IMR-90 (cell line): ENCODE results near the gene BMP2K. TPM values are rescaled to one million over a fixed set of nuclear protein-coding genes. Genes with fewer than 3 reads are reported as not detected.

Experiments used
- ATAC-seq: fragments of 200-7000 bp; cut with Tn5 transposase; 2 replicates; pipeline ENCODE4 v1.9.1; 2020; ENCODE audit warnings: low read depth, mild to moderate bottlenecking, moderate library complexity
- BruUV-seq: library from RNA; stranded (reverse); fragments of 400-500 nt; replicated peaks from 2 replicates; lab custom pipeline; 2021; lab: Mats Ljungman, UMichigan
- CTCF ChIA-PET: fragments of 300-600 bp; formaldehyde crosslinking; extraction: SDS; loops from one replicate; lab custom pipeline; 2021; ENCODE audit warnings: antibody characterized with exemption; lab: Yijun Ruan, JAX
- POLR2A ChIA-PET: fragments of 300-600 bp; sonication (Branson Sonifier 250); formaldehyde crosslinking; loops from one replicate; lab custom pipeline; 2022; ENCODE audit warnings: antibody characterized with exemption; ENCODE audit not compliant: unreplicated experiment; lab: Charles Lee
- DNase-seq: peaks from one replicate; pipeline ENCODE4 v3.0.0; 2013
- H2AFZ ChIP-seq: replicated peaks from 2 replicates; pipeline ENCODE3; 2013; ENCODE audit warnings: low read length, mild to moderate bottlenecking; ENCODE audit not compliant: poor library complexity
- H2AK5ac ChIP-seq: 2 replicates; pipeline ENCODE4 v1.6.1; 2013; ENCODE audit warnings: low read depth, low read length, inconsistent platforms
- H2AK9ac ChIP-seq: replicated peaks from 2 replicates; pipeline ENCODE3; 2013; ENCODE audit warnings: mild to moderate bottlenecking, low read depth, low read length, moderate library complexity; ENCODE audit not compliant: poor library complexity
- H2BK120ac ChIP-seq: 2 replicates; pipeline ENCODE4 v1.6.1; 2013; ENCODE audit warnings: low read depth, low read length, inconsistent platforms
- H2BK15ac ChIP-seq: 3 replicates; pipeline ENCODE4 v1.6.1; 2013; ENCODE audit warnings: low read depth, low read length, inconsistent platforms
- H2BK20ac ChIP-seq: 2 replicates; pipeline ENCODE4 v1.6.1; 2013; ENCODE audit warnings: low read depth, mild to moderate bottlenecking, inconsistent platforms, low read length, moderate library complexity
- H2BK5ac ChIP-seq: 2 replicates; pipeline ENCODE4 v1.6.1; 2013; ENCODE audit warnings: mild to moderate bottlenecking, low read depth, low read length, inconsistent platforms; ENCODE audit not compliant: poor library complexity, severe bottlenecking
- H3K14ac ChIP-seq: replicated peaks from 2 replicates; pipeline ENCODE4 v1.6.1; 2013; ENCODE audit warnings: low read depth, low read length, inconsistent platforms
- H3K18ac ChIP-seq: 2 replicates; pipeline ENCODE4 v1.6.1; 2013; ENCODE audit warnings: low read depth, low read length, control low read depth
- H3K23ac ChIP-seq: 2 replicates; pipeline ENCODE4 v1.6.1; 2013; ENCODE audit warnings: low read depth, low read length, inconsistent platforms
- H3K27ac ChIP-seq: 2 replicates; pipeline ENCODE4 v1.5.1; 2013; ENCODE audit warnings: mild to moderate bottlenecking, control low read depth, low read length; ENCODE audit not compliant: insufficient read depth
- H3K27me3 ChIP-seq: 2 replicates; pipeline ENCODE4 v1.6.1; 2013; ENCODE audit warnings: low read length; ENCODE audit not compliant: control insufficient read depth, insufficient read depth
- H3K36me3 ChIP-seq: 2 replicates; pipeline ENCODE4 v1.6.1; 2013; ENCODE audit warnings: low read length, mixed read lengths; ENCODE audit not compliant: control insufficient read depth, insufficient read depth
- H3K4ac ChIP-seq: 2 replicates; pipeline ENCODE4 v1.6.1; 2013; ENCODE audit warnings: low read depth, low read length, inconsistent platforms
- H3K4me1 ChIP-seq: 2 replicates; pipeline ENCODE4 v1.6.1; 2013; ENCODE audit warnings: low read length, mixed read lengths; ENCODE audit not compliant: control insufficient read depth, insufficient read depth
- H3K4me2 ChIP-seq: 2 replicates; pipeline ENCODE4 v1.6.1; 2013; ENCODE audit warnings: low read depth, mild to moderate bottlenecking, control low read depth, low read length, moderate library complexity
- H3K4me3 ChIP-seq: 2 replicates; pipeline ENCODE4 v1.5.1; 2013; ENCODE audit warnings: low read depth, mild to moderate bottlenecking, control low read depth, low read length, moderate library complexity; ENCODE audit not compliant: insufficient read depth
- H3K56ac ChIP-seq: 2 replicates; pipeline ENCODE4 v1.6.1; 2013; ENCODE audit warnings: low read length, inconsistent platforms; ENCODE audit not compliant: insufficient read depth; ENCODE audit errors: extremely low read depth
- H3K79me1 ChIP-seq, 2 experiments: 2 replicates each; pipeline ENCODE4 v1.6.1; 2013; ENCODE audit warnings: low read length in 2 of 2, inconsistent platforms in 1 of 2, low read depth in 1 of 2
- H3K9ac ChIP-seq: 2 replicates; pipeline ENCODE4 v1.6.1; 2013; ENCODE audit warnings: low read depth, low read length, control low read depth
- H3K9me1 ChIP-seq: 2 replicates; pipeline ENCODE4 v1.6.1; 2013; ENCODE audit warnings: low read length, inconsistent platforms; ENCODE audit not compliant: insufficient read depth
- H3K9me3 ChIP-seq: 2 replicates; pipeline ENCODE4 v1.6.1; 2013; ENCODE audit warnings: low read length; ENCODE audit not compliant: control insufficient read depth, insufficient read depth
- H4K20me1 ChIP-seq: 2 replicates; pipeline ENCODE4 v1.6.1; 2013; ENCODE audit warnings: low read length, inconsistent platforms; ENCODE audit not compliant: insufficient read depth
- H4K5ac ChIP-seq: 2 replicates; pipeline ENCODE4 v1.6.1; 2013; ENCODE audit warnings: mild to moderate bottlenecking, low read depth, low read length, control low read depth
- H4K8ac ChIP-seq, 2 experiments: 2 replicates each; pipeline ENCODE4 v1.6.1; 2013; ENCODE audit warnings: low read depth in 2 of 2, low read length in 2 of 2, control low read depth in 1 of 2, inconsistent platforms in 1 of 2
- H4K91ac ChIP-seq: 2 replicates; pipeline ENCODE4 v1.6.1; 2013; ENCODE audit warnings: low read depth, low read length, inconsistent platforms; ENCODE audit not compliant: insufficient read depth
- BHLHE40 ChIP-seq: fragments of 150-350 bp; IDR thresholded peaks from 2 replicates; pipeline ENCODE4 v1.6.1; 2016; ENCODE audit warnings: mild to moderate bottlenecking, low read depth, low read length
- CEBPB ChIP-seq: IDR thresholded peaks from 2 replicates; pipeline ENCODE4 v1.6.1; 2012; ENCODE audit warnings: low read depth, low read length, improper control_type of control experiment
- CHD1 ChIP-seq: IDR thresholded peaks from 2 replicates; pipeline ENCODE4 v1.6.1; 2012; ENCODE audit warnings: low read depth, low read length, improper control_type of control experiment
- CTCF ChIP-seq: conservative IDR thresholded peaks from 2 replicates; pipeline ENCODE4 v1.5.1; 2012; ENCODE audit warnings: mild to moderate bottlenecking, low read depth, low read length, improper control_type of control experiment
- ELK1 ChIP-seq: fragments of 150-350 bp; IDR thresholded peaks from 2 replicates; pipeline ENCODE4 v1.6.1; 2016; ENCODE audit warnings: low read depth, mild to moderate bottlenecking, low read length, moderate library complexity, borderline replicate concordance
- FOS ChIP-seq: fragments of 150-350 bp; IDR thresholded peaks from 2 replicates; pipeline ENCODE4 v1.6.1; 2016; ENCODE audit warnings: low read depth, low read length
- MAFK ChIP-seq: IDR thresholded peaks from 2 replicates; pipeline ENCODE4 v1.6.1; 2012; ENCODE audit warnings: low read depth, low read length, improper control_type of control experiment
- MAZ ChIP-seq: IDR thresholded peaks from 2 replicates; pipeline ENCODE4 v1.6.1; 2012; ENCODE audit warnings: low read depth, mild to moderate bottlenecking, low read length, improper control_type of control experiment, moderate library complexity, borderline replicate concordance
- MXI1 ChIP-seq: IDR thresholded peaks from 2 replicates; pipeline ENCODE4 v1.6.1; 2012; ENCODE audit warnings: low read depth, mild to moderate bottlenecking, low read length, moderate library complexity, borderline replicate concordance
- NFE2L2 ChIP-seq: fragments of 150-350 bp; IDR thresholded peaks from 2 replicates; pipeline ENCODE4 v1.6.1; 2016; ENCODE audit warnings: low read depth, mild to moderate bottlenecking, low read length
- POLR2A ChIP-seq: IDR thresholded peaks from 2 replicates; pipeline ENCODE4 v1.6.1; 2012; ENCODE audit warnings: mild to moderate bottlenecking, low read depth, low read length
- RAD21 ChIP-seq: IDR thresholded peaks from 2 replicates; pipeline ENCODE4 v1.6.1; 2012; ENCODE audit warnings: low read length, improper control_type of control experiment
- RCOR1 ChIP-seq: IDR thresholded peaks from 2 replicates; pipeline ENCODE4 v1.6.1; 2012; ENCODE audit warnings: mild to moderate bottlenecking, low read length, improper control_type of control experiment; ENCODE audit not compliant: insufficient replicate concordance
- RFX5 ChIP-seq: IDR thresholded peaks from 2 replicates; pipeline ENCODE4 v1.8.0; 2012; ENCODE audit warnings: low read depth, mild to moderate bottlenecking, low read length, moderate library complexity
- SMC3 ChIP-seq: fragments of 150-350 bp; IDR thresholded peaks from 2 replicates; pipeline ENCODE4 v1.6.1; 2016; ENCODE audit warnings: low read depth, mild to moderate bottlenecking, antibody characterized with exemption, low read length, moderate library complexity
- USF2 ChIP-seq: fragments of 150-350 bp; IDR thresholded peaks from 2 replicates; pipeline ENCODE4 v1.6.1; 2017; ENCODE audit warnings: mild to moderate bottlenecking, antibody characterized with exemption, low read length, low read depth
- WGBS, 2 experiments: methylation state at CpG; one replicate each; pipeline versions ENCODE4 v1.1.5 to v1.1.7; 2013; ENCODE audit warnings: missing lambda C conversion rate in 2 of 2; ENCODE audit not compliant: insufficient read length in 1 of 2; ENCODE audit errors: extremely low coverage in 2 of 2; 5-methylcytosine and 5-hydroxymethylcytosine counted together
- dilution Hi-C: fragments of 300-500 bp; cut with HindIII; formaldehyde crosslinking; loops from one replicate; pipeline ENCODE4 v1.14.3; 2018; ENCODE audit warnings: low sequenced_read_pairs; ENCODE audit not compliant: unreplicated experiment
- in situ Hi-C: fragments of 300-500 bp; cut with MboI; formaldehyde crosslinking; loops from 3 replicates; pipeline ENCODE4 v1.14.3; 2019; ENCODE audit warnings: low sequenced_read_pairs, inconsistent platforms, mixed read lengths
- intact Hi-C: fragments of 100-400 bp; cut with micrococcal nuclease; formaldehyde crosslinking; loops from 2 replicates; pipeline ENCODE4 v1.10.0; 2022
- polyA plus RNA-seq, 3 experiments: library from polyadenylated mRNA; depleted of rRNA; stranded (reverse); fragments of >200 nt; gene quantifications; 2 replicates each; pipeline ENCODE4 v1.2.3, GENCODE V29; 2012; ENCODE audit warnings: low replicate concordance in 1 of 3
- total RNA-seq: library from RNA; depleted of rRNA; stranded (reverse); fragments of >200 nt; gene quantifications from 2 replicates; pipeline ENCODE4 v1.2.3, GENCODE V29; 2012

BMP2K gene
- total and polyA plus RNA-seq, 2 of the 4 experiments (the other 2 are of a cell fraction): 15.8 to 46.1 TPM

GRCh38 chr4:78824001-78824400 is 47.9 kb downstream of the BMP2K start:
- Histone ChIP-seq H2AK9ac (no peak overlapping the region), H3K4me2 (no peak overlapping the region), H4K8ac (no peak overlapping the region), H3K56ac (no peak overlapping the region), H3K18ac (no peak overlapping the region), H2BK120ac (no peak overlapping the region), H4K91ac (no peak overlapping the region), H3K9me3 (no peaks in the 10 kb centered on the region), H4K20me1 (no peaks in the 10 kb centered on the region; the same call in 1 of the 2 replicates), H2BK20ac (no peak overlapping the region), H3K9ac (no peak overlapping the region), H3K4me1 (peaks cover 2% of the 10 kb centered on the region; the same call in 1 of the 2 replicates), H3K4ac (no peak overlapping the region), H3K4me3 (no peak overlapping the region), H2AFZ (no peak overlapping the region), H3K27ac (no peak overlapping the region), H3K79me1 (peaks cover 9 to 48% of the 10 kb centered on the region in 2 experiments; a peak in 3 of 4 replicates), H3K9me1 (peaks cover 2% of the 10 kb centered on the region; the same call in 1 of the 2 replicates), H2BK5ac (no peak overlapping the region), H3K14ac (no peak overlapping the region), H2BK15ac (no peak overlapping the region), H3K23ac (no peak overlapping the region), H3K36me3 (peaks cover 16% of the 10 kb centered on the region), H4K5ac (no peak overlapping the region), H2AK5ac (no peak overlapping the region), H3K27me3 (no peaks in the 10 kb centered on the region)
- TF ChIP-seq MXI1: no peak
- no peak for TF ChIP-seq CEBPB
- TF ChIP-seq RFX5: no peak
- no peak for TF ChIP-seq USF2
- TF ChIP-seq RAD21: no peak
- no peak for TF ChIP-seq CTCF
- no peak for TF ChIP-seq FOS
- TF ChIP-seq MAZ: no peak
- no peak for TF ChIP-seq MAFK
- TF ChIP-seq POLR2A: no peak
- no peak for TF ChIP-seq ELK1
- TF ChIP-seq NFE2L2: no peak
- no peak for TF ChIP-seq SMC3
- TF ChIP-seq BHLHE40: no peak
- TF ChIP-seq CHD1: no peak
- TF ChIP-seq RCOR1: no peak
- POLR2A ChIA-PET: no interaction called here
- DNase-seq: no peak
- no TSS peak for BruUV-seq
- no CpG with 5 or more reads among the region's 1 CpG for WGBS, 2 experiments
- in situ Hi-C loops: no loop called here
- dilution Hi-C loops: no loop called here
- intact Hi-C loops: no loop called here
- CTCF ChIA-PET: interaction anchor here (0.6 kb wide), 1 partner anchor 43 kb away, joined by 3 read pairs; no protein-coding TSS in a partner anchor
- no peak for ATAC-seq
